SK-N-SH (cell line): Measurements from ENCODE around the gene SIDT1. TPM values are rescaled to one million over a fixed set of nuclear protein-coding genes. Genes with fewer than 3 reads are reported as not detected.
A peak's percentile ranks its signal among the peaks of the same experiment; 100 is the strongest.

Source experiments
- CTCF ChIA-PET: fragments of 300-600, 350-600 bp; formaldehyde crosslinking; extraction: SDS; loops from one replicate; lab custom pipeline; 2021; lab: Yijun Ruan, JAX
- POLR2A ChIA-PET: fragments of 350-600 bp; sonication (Branson Sonifier 250); formaldehyde crosslinking; extraction: SDS; loops from one replicate; lab custom pipeline; 2020; ENCODE audit warnings: antibody characterized with exemption, inconsistent platforms; lab: Yijun Ruan, JAX
- DNase-seq: peaks from one replicate; pipeline ENCODE4 v3.0.0; 2012
- H2AFZ ChIP-seq: fragments of 200-600 bp; sonication (generic); 2 replicates; pipeline ENCODE4 v1.8.1; 2016; ENCODE audit warnings: antibody characterized with exemption, mild to moderate bottlenecking, low read depth
- H3F3A ChIP-seq: fragments of 200-600 bp; sonication (generic); replicated peaks from 2 replicates; pipeline ENCODE3; 2016; ENCODE audit warnings: antibody characterized with exemption, mild to moderate bottlenecking; ENCODE audit not compliant: insufficient read depth
- H3K27ac ChIP-seq, 2 experiments: fragments of 200-500 bp in 1 of 2; fragments of 200-600 bp in 1 of 2; sonication (Bioruptor generic) in 1 of 2; sonication (generic), shearing (Covaris generic) in 1 of 2; 2 replicates each; pipeline versions ENCODE4 v1.5.1 to v1.6.1; 2014 to 2016; ENCODE audit warnings: low read depth in 2 of 2, inconsistent platforms in 1 of 2, low read length in 1 of 2, mild to moderate bottlenecking in 1 of 2, mixed read lengths in 1 of 2
- H3K27me3 ChIP-seq: fragments of 200-600 bp; sonication (generic), shearing (Covaris generic); 2 replicates; pipeline ENCODE4 v1.6.1; 2016; ENCODE audit warnings: mixed run types; ENCODE audit not compliant: insufficient read depth
- H3K36me3 ChIP-seq, 2 experiments: fragments of 200-500 bp in 1 of 2; fragments of 200-600 bp in 1 of 2; sonication (Bioruptor generic) in 1 of 2; sonication (generic) in 1 of 2; replicated peaks in 1 of 2; 2 replicates each; pipeline versions ENCODE3 to v1.5.1; 2014 to 2016; ENCODE audit warnings: low read length in 1 of 2, mild to moderate bottlenecking in 1 of 2; ENCODE audit not compliant: insufficient read depth in 2 of 2, control insufficient read depth in 1 of 2
- H3K4me1 ChIP-seq, 2 experiments: fragments of 200-500 bp in 1 of 2; fragments of 200-600 bp in 1 of 2; sonication (Bioruptor generic) in 1 of 2; sonication (generic), shearing (Covaris generic) in 1 of 2; 2 replicates each; pipeline versions ENCODE4 v1.5.1 to v1.6.1; 2014 to 2016; ENCODE audit warnings: low read depth in 1 of 2, low read length in 1 of 2, mixed run types in 1 of 2; ENCODE audit not compliant: insufficient read depth in 2 of 2, control insufficient read depth in 1 of 2
- H3K4me2 ChIP-seq: fragments of 200-600 bp; sonication (generic), shearing (Covaris generic); 2 replicates; pipeline ENCODE4 v1.6.1; 2017; ENCODE audit warnings: mixed run types
- H3K4me3 ChIP-seq, 2 experiments: fragments of 200-500 bp in 1 of 2; fragments of 200-600 bp in 1 of 2; sonication (Bioruptor generic) in 1 of 2; sonication (generic), shearing (Covaris generic) in 1 of 2; 2 replicates each; pipeline versions ENCODE4 v1.5.1 to v1.8.1; 2014 to 2016; ENCODE audit warnings: low read depth in 2 of 2, inconsistent platforms in 1 of 2, low read length in 1 of 2, mild to moderate bottlenecking in 1 of 2, mixed read lengths in 1 of 2, moderate library complexity in 1 of 2
- H3K79me2 ChIP-seq: fragments of 200-600 bp; sonication (generic); 2 replicates; pipeline ENCODE4 v1.8.1; 2017; ENCODE audit warnings: mild to moderate bottlenecking; ENCODE audit not compliant: insufficient read depth
- H3K9ac ChIP-seq: fragments of 200-600 bp; sonication (generic); 2 replicates; pipeline ENCODE4 v1.6.1; 2017; ENCODE audit warnings: mixed run types
- H3K9me2 ChIP-seq: fragments of 200-600 bp; sonication (generic); 2 replicates; pipeline ENCODE4 v1.6.1; 2017; ENCODE audit warnings: mixed run types
- H3K9me3 ChIP-seq: fragments of 200-600 bp; sonication (generic); 2 replicates; pipeline ENCODE4 v1.6.1; 2017; ENCODE audit warnings: mixed run types, mild to moderate bottlenecking, moderate library complexity
- H4K20me1 ChIP-seq: fragments of 200-600 bp; sonication (generic); 2 replicates; pipeline ENCODE4 v1.6.1; 2017; ENCODE audit warnings: mild to moderate bottlenecking, mixed run types; ENCODE audit not compliant: insufficient read depth
- CHD2 ChIP-seq: fragments of 150-350 bp; IDR thresholded peaks from 2 replicates; pipeline ENCODE4 v1.6.1; 2018; ENCODE audit warnings: low read length; ENCODE audit not compliant: partially characterized antibody
- CTCF ChIP-seq: fragments of 200-600 bp; sonication (generic); IDR thresholded peaks from 2 replicates; pipeline ENCODE4 v1.6.1; 2017; ENCODE audit warnings: antibody characterized with exemption, mild to moderate bottlenecking, moderate library complexity
- ELF1 ChIP-seq: IDR thresholded peaks from 2 replicates; pipeline ENCODE4 v1.4.0; 2012
- EP300 ChIP-seq, 2 experiments: IDR thresholded peaks; 2 replicates each; pipeline versions ENCODE4 v1.4.0 to v1.6.1; 2012; ENCODE audit warnings: borderline replicate concordance in 1 of 2, low read depth in 1 of 2, low read length in 1 of 2
- EZH2phosphoT487 ChIP-seq: fragments of 200-600 bp; sonication (generic); IDR thresholded peaks from 2 replicates; pipeline ENCODE4 v1.6.1; 2017; ENCODE audit warnings: low read depth, mixed run types, mild to moderate bottlenecking, antibody characterized with exemption, moderate library complexity, borderline replicate concordance
- GATA2 ChIP-seq: sonication (generic); formaldehyde crosslinking; IDR thresholded peaks from 2 replicates; pipeline ENCODE4 v1.5.0; 2020; ENCODE audit warnings: mild to moderate bottlenecking, missing genetic modification reagents
- MEF2A ChIP-seq: IDR thresholded peaks from 2 replicates; pipeline ENCODE4 v1.4.0; 2012; ENCODE audit warnings: low read depth, borderline replicate concordance
- MXI1 ChIP-seq: IDR thresholded peaks from 2 replicates; pipeline ENCODE4 v1.6.1; 2012; ENCODE audit warnings: mild to moderate bottlenecking, low read depth, low read length, improper control_type of control experiment
- RCOR1 ChIP-seq: fragments of 150-350 bp; IDR thresholded peaks from 2 replicates; pipeline ENCODE4 v1.6.1; 2017; ENCODE audit warnings: antibody characterized with exemption, low read length
- RXRA ChIP-seq: IDR thresholded peaks from 2 replicates; pipeline ENCODE4 v1.4.0; 2012; ENCODE audit warnings: low read depth, mild to moderate bottlenecking, borderline replicate concordance
- TAF1 ChIP-seq: IDR thresholded peaks from 2 replicates; pipeline ENCODE4 v1.6.1; 2012; ENCODE audit warnings: low read depth, mild to moderate bottlenecking, low read length, moderate library complexity, borderline replicate concordance
- TCF12 ChIP-seq: IDR thresholded peaks from 2 replicates; pipeline ENCODE4 v1.4.0; 2012
- YY1 ChIP-seq: IDR thresholded peaks from 2 replicates; pipeline ENCODE4 v1.4.0; 2012; ENCODE audit warnings: low read depth, mild to moderate bottlenecking
- ZBTB33 ChIP-seq: IDR thresholded peaks from 2 replicates; pipeline ENCODE4 v1.4.0; 2012; ENCODE audit warnings: low read depth, borderline replicate concordance
- WGBS: methylation state at CpG from one replicate; pipeline ENCODE4 v1.1.6; 2017; ENCODE audit warnings: low lambda C conversion rate; 5-methylcytosine and 5-hydroxymethylcytosine counted together
- polyA plus RNA-seq, 3 experiments: library from polyadenylated mRNA; depleted of rRNA; stranded (reverse); fragments of >200 nt; gene quantifications; 2 replicates each; pipeline ENCODE4 v1.2.3, GENCODE V29; 2012

Gene SIDT1
- polyA plus RNA-seq, 1 of the 3 experiments (the other 2 are of a cell fraction) = 0.02 TPM

- Histone ChIP-seq H3K36me3 (no peaks in the 10 kb centered on the region), H3K9ac (no peak overlapping the region), H3K9me3 (no peaks in the 10 kb centered on the region), H3K27me3 (no peaks in the 10 kb centered on the region), H3K79me2 (no peaks in the 10 kb centered on the region), H3K4me2 (no peak overlapping the region), H3K4me3 (no peak overlapping the region), H3F3A (no peaks in the 10 kb centered on the region), H3K9me2 (no peaks in the 10 kb centered on the region), H2AFZ (no peak overlapping the region), H3K27ac (no peak overlapping the region), H4K20me1 (no peaks in the 10 kb centered on the region), H3K4me1 (peaks cover 3 to 14% of the 10 kb centered on the region in 2 experiments; a peak in 3 of 4 replicates)
- ChIA-PET CTCF (interaction anchor here (1.1 kb wide), 1 partner anchor 20 kb away, joined by 3 read pairs; no protein-coding TSS in a partner anchor), POLR2A (interaction anchor here (1.2 kb wide), 1 partner anchor 41 kb away, joined by 3 read pairs; the partner anchor contains the start of gene SPICE1)
- no peak for TF ChIP-seq RCOR1
- no peak for TF ChIP-seq ZBTB33
- no peak for TF ChIP-seq EZH2phosphoT487
- no peak for TF ChIP-seq MEF2A
- no peak for TF ChIP-seq MXI1
- TF ChIP-seq TAF1 = no peak
- TF ChIP-seq ELF1 = no peak
- no peak for TF ChIP-seq CHD2
- TF ChIP-seq YY1 = no peak
- TF ChIP-seq TCF12 = no peak
- TF ChIP-seq GATA2 = no peak
- no peak for TF ChIP-seq EP300 (IDR thresholded peaks at IDR 0.05; ENCODE audit: borderline replicate concordance in 1 of 2, low read depth in 1 of 2, low read length in 1 of 2)
- no peak for TF ChIP-seq RXRA
- DNase-seq = no peak
- WGBS = 84% methylated on average over 7 of the region's 7 CpGs
These were observed 24.6 kb downstream of the SIDT1 start for GRCh38 chr3:113556946-113557335.

- Histone ChIP-seq H3K9ac (no peak overlapping the region), H2AFZ (peak overlapping the region; percentile 38; the same call in 1 of the 2 replicates), H3K36me3 (no peaks in the 10 kb centered on the region), H3K9me3 (no peaks in the 10 kb centered on the region), H3K27ac (no peak overlapping the region), H3K79me2 (no peaks in the 10 kb centered on the region), H3K9me2 (no peaks in the 10 kb centered on the region), H3K4me2 (no peak overlapping the region), H3K4me1 (peaks cover 3 to 15% of the 10 kb centered on the region in 2 experiments; a peak in 3 of 4 replicates), H3K27me3 (no peaks in the 10 kb centered on the region), H4K20me1 (no peaks in the 10 kb centered on the region), H3K4me3 (no peak overlapping the region), H3F3A (no peaks in the 10 kb centered on the region)
- no peak for DNase-seq
- no peak for TF ChIP-seq RXRA
- peak; percentile 17; the same call in 1 of the 2 replicates for TF ChIP-seq CTCF
- POLR2A ChIA-PET = interaction anchor here (1.2 kb wide), 1 partner anchor 42 kb away, joined by 3 read pairs; the partner anchor contains the start of gene SPICE1
- CTCF ChIA-PET = interaction anchor here (1.1 kb wide), 1 partner anchor 20 kb away, joined by 3 read pairs; no protein-coding TSS in a partner anchor
These were observed 25.0 kb downstream of the SIDT1 start for GRCh38 chr3:113557374-113557773.
